HepG2 (cell line): ENCODE measurements around the gene SOX21. TPM values are rescaled to one million over a fixed set of nuclear protein-coding genes. Genes with fewer than 3 reads are reported as not detected.

Source experiments
- REST ChIP-seq, 2 experiments: IDR thresholded peaks; 2 replicates each; pipeline ENCODE4 v1.6.1; 2011 to 2012; ENCODE audit warnings: low read length in 2 of 2, borderline replicate concordance in 1 of 2, low read depth in 1 of 2, mild to moderate bottlenecking in 1 of 2, moderate library complexity in 1 of 2
- RFXAP ChIP-seq: sonication (generic); formaldehyde crosslinking; IDR thresholded peaks from 2 replicates; pipeline ENCODE4 v1.4.0; 2020; ENCODE audit warnings: missing genetic modification reagents, borderline replicate concordance
- SIN3B ChIP-seq: fragments of 150-350 bp; IDR thresholded peaks from 2 replicates; pipeline ENCODE4 v1.6.1; 2014; ENCODE audit warnings: low read length
- SNRNP70 ChIP-seq: fragments of 200-400 bp; formaldehyde crosslinking; IDR thresholded peaks from 2 replicates; pipeline ENCODE4 v1.6.1; 2017; ENCODE audit warnings: mild to moderate bottlenecking, low read depth, low read length, moderate library complexity
- ZNF503 ChIP-seq: sonication (generic); formaldehyde crosslinking; IDR thresholded peaks from 2 replicates; pipeline ENCODE4 v1.4.0; 2020; ENCODE audit warnings: missing genetic modification reagents
- ZNF512B ChIP-seq: sonication (generic); formaldehyde crosslinking; IDR thresholded peaks from 2 replicates; pipeline ENCODE4 v1.5.1; 2020; ENCODE audit warnings: missing genetic modification reagents, mild to moderate bottlenecking, borderline replicate concordance
- ZNF530 ChIP-seq: sonication (generic); formaldehyde crosslinking; IDR thresholded peaks from 2 replicates; pipeline ENCODE4 v1.5.0; 2020; ENCODE audit warnings: low read depth, mild to moderate bottlenecking, missing genetic modification reagents
- ZNF749 ChIP-seq: sonication (generic); formaldehyde crosslinking; IDR thresholded peaks from 2 replicates; pipeline ENCODE4 v1.8.0; 2022; ENCODE audit warnings: mild to moderate bottlenecking, missing genetic modification reagents, moderate library complexity, borderline replicate concordance
- polyA plus RNA-seq, 8 experiments: library from polyadenylated mRNA; depleted of rRNA in 3 of 8; stranded (reverse) in 7 of 8; unstranded in 1 of 8; fragments of >200 nt; fragmentation: Illumina TruSeq in 4 of 8; extraction: Trizol in 4 of 8; gene quantifications; 2 replicates each; pipeline versions ENCODE4 v1.2.1 to v1.2.3, GENCODE V29; 2011 to 2016; ENCODE audit warnings: low read depth in 4 of 8, missing spikeins in 1 of 8, mixed read lengths in 1 of 8; ENCODE audit not compliant: insufficient read depth in 1 of 8
- total RNA-seq, 5 experiments: library from RNA; depleted of rRNA; stranded (reverse); fragments of >200 nt; fragmentation: Illumina TruSeq; extraction: Trizol; gene quantifications; 2 replicates each; pipeline ENCODE4 v1.2.3, GENCODE V29; 2016; ENCODE audit warnings: low read depth in 1 of 5

The SOX21 gene
- total and polyA plus RNA-seq, 2 of the 13 experiments (the other 11 are each of a cell fraction or from before 2014, with no cell fraction given), result not detected

- no peak for TF ChIP-seq REST (IDR thresholded peaks at IDR 0.05; ENCODE audit: borderline replicate concordance in 1 of 2, low read depth in 1 of 2, low read length in 2 of 2)
- no peak for TF ChIP-seq ZNF530 (CRISPR knock-in tag)
- no peak for TF ChIP-seq ZNF503 (CRISPR knock-in tag)
- no peak for TF ChIP-seq RFXAP (CRISPR knock-in tag)
- TF ChIP-seq SIN3B, result no peak
- TF ChIP-seq ZNF512B (CRISPR knock-in tag), result no peak
- no peak for TF ChIP-seq ZNF749
- TF ChIP-seq SNRNP70, result no peak
Observed at GRCh38 chr13:94700051-94700535, 12.3 kb downstream of the SOX21 start (continued).
